ENCODE data around the gene CAP2. TPM values are rescaled to one million over a fixed set of nuclear protein-coding genes. Genes with fewer than 3 reads are reported as not detected.

Gene CAP2
- total RNA-seq, 1 experiment from 2014 or later, result 11.5 TPM

DNA sequence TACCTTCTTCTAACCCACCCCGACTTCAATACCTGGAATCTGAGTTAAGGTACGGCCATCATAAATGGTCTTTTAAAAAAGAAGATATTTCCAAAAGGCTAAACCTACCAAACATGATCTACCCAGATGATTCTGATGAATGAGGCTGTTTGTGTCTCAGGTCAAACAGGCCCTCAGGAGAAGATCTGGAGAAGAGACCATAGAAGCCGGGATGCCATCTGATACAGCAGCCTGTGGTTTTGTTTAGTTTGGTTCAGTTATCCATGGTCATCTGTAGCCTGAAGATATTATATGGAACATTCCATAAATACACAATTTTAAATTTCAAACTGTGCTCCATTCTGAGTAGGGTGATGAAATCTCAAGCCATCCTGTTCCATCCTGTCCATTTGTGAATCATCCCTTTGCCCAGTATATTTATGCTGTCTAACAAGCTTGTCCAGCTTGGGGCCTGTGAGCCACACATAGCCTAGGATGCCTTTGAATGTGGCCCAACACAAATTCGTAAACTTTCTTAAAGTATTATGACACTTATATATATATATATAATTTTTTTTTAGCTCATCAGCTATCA, 4.0 kb upstream of the CAP2 start:
- H4K20me1 ChIP-seq (ENCODE audit: control insufficient read depth, insufficient read depth, insufficient read length), result no peaks in the 10 kb centered on the region
- no peaks in the 10 kb centered on the region for H3K79me1 ChIP-seq (ENCODE audit: insufficient read depth, low read depth, low read length, poor library complexity, severe bottlenecking)
- no peak overlapping the region for H3K4me3 Mint-ChIP-seq
- no peak overlapping the region for H3K9ac ChIP-seq (ENCODE audit: extremely low read depth, insufficient read length, low read length)
- no peak overlapping the region for H3K18ac ChIP-seq (ENCODE audit: insufficient read length, low read depth, low read length)
- H3T11ph ChIP-seq (ENCODE audit: low read length), result no peak overlapping the region
- H2AFZ ChIP-seq (ENCODE audit: low read length), result no peak overlapping the region
- TF ChIP-seq, protein P1, sequence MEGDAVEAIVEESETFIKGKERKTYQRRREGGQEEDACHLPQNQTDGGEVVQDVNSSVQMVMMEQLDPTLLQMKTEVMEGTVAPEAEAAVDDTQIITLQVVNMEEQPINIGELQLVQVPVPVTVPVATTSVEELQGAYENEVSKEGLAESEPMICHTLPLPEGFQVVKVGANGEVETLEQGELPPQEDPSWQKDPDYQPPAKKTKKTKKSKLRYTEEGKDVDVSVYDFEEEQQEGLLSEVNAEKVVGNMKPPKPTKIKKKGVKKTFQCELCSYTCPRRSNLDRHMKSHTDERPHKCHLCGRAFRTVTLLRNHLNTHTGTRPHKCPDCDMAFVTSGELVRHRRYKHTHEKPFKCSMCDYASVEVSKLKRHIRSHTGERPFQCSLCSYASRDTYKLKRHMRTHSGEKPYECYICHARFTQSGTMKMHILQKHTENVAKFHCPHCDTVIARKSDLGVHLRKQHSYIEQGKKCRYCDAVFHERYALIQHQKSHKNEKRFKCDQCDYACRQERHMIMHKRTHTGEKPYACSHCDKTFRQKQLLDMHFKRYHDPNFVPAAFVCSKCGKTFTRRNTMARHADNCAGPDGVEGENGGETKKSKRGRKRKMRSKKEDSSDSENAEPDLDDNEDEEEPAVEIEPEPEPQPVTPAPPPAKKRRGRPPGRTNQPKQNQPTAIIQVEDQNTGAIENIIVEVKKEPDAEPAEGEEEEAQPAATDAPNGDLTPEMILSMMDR (conservative IDR thresholded peaks at IDR 0.05), result no peak
- no peak overlapping the region for H4K5ac ChIP-seq (ENCODE audit: insufficient read length, low read depth, low read length)
- H3K14ac ChIP-seq (ENCODE audit: insufficient read depth, low read length), result no peak overlapping the region
- no peak overlapping the region for H3K4ac ChIP-seq (ENCODE audit: low read depth, low read length)
- no peak for DNase-seq
- H3K4me1 Mint-ChIP-seq, result peaks cover 13 to 20% of the 10 kb centered on the region in 2 experiments
- peaks cover 6% of the 10 kb centered on the region for H3K23me2 ChIP-seq (ENCODE audit: insufficient read length, low read depth, low read length, poor library complexity, severe bottlenecking)
- no peak overlapping the region for H2BK12ac ChIP-seq (ENCODE audit: insufficient read length, low read depth, low read length)
- H3K9me3 ChIP-seq (ENCODE audit: control insufficient read depth, low read depth, low read length), result no peaks in the 10 kb centered on the region
- no peak overlapping the region for H2BK120ac ChIP-seq (ENCODE audit: low read depth, low read length, poor library complexity, severe bottlenecking)
- no peak overlapping the region for H3K4me2 ChIP-seq (ENCODE audit: insufficient read depth, insufficient read length, low read length)
- no peak overlapping the region for H2BK20ac ChIP-seq (ENCODE audit: low read depth, low read length, poor library complexity, severe bottlenecking)
- no peak overlapping the region for H4K91ac ChIP-seq (ENCODE audit: insufficient read length, low read depth, low read length)
- no peak overlapping the region for H4K8ac ChIP-seq (replicated peaks; ENCODE audit: insufficient read length, low read depth, low read length)
- H3K36me3 Mint-ChIP-seq (ENCODE audit: insufficient read depth in 1 of 3, low read depth in 3 of 3), result no peaks in the 10 kb centered on the region; a peak in 1 of 7 replicates
- WGBS (ENCODE audit: extremely low coverage, insufficient read length, low lambda C conversion rate), result no CpG with 5 or more reads among the region's 4 CpGs
- H3K27me3 ChIP-seq (ENCODE audit: insufficient read depth, low read length), result no peaks in the 10 kb centered on the region; the same call in 1 of the 2 replicates
- no peaks in the 10 kb centered on the region for H3K9me3 Mint-ChIP-seq
- H3K23ac ChIP-seq (ENCODE audit: insufficient read length, low read depth, low read length), result no peak overlapping the region
- no peaks in the 10 kb centered on the region; the same call in 1 of the 2 replicates for H3K4me1 ChIP-seq (ENCODE audit: insufficient read depth, low read length)
- no peaks in the 10 kb centered on the region for H3K79me2 ChIP-seq (ENCODE audit: insufficient read depth, low read length)
- peaks cover 10% of the 10 kb centered on the region for H3K27me3 Mint-ChIP-seq (ENCODE audit: low read depth)
- H3K56ac ChIP-seq (ENCODE audit: insufficient read length, low read depth, low read length), result no peak overlapping the region
- no peak overlapping the region for H3K27ac Mint-ChIP-seq
- no peak overlapping the region for H2AK5ac ChIP-seq (ENCODE audit: insufficient read length, low read length)
- H3K27ac ChIP-seq (ENCODE audit: insufficient read length, low read depth, low read length), result no peak overlapping the region
- H2BK15ac ChIP-seq (ENCODE audit: low read depth, low read length), result no peak overlapping the region
- no peak overlapping the region for H2BK5ac ChIP-seq (ENCODE audit: insufficient read length, low read length)
